IMR-90 (cell line): ENCODE data around the gene SPRYD7. TPM values are rescaled to one million over a fixed set of nuclear protein-coding genes. Genes with fewer than 3 reads are reported as not detected.

ENCODE experiments used
- ATAC-seq: fragments of 200-7000 bp; cut with Tn5 transposase; 2 replicates; pipeline ENCODE4 v1.9.1; 2020; ENCODE audit warnings: low read depth, mild to moderate bottlenecking, moderate library complexity
- BruUV-seq: library from RNA; stranded (reverse); fragments of 400-500 nt; replicated peaks from 2 replicates; lab custom pipeline; 2021; lab: Mats Ljungman, UMichigan
- CTCF ChIA-PET: fragments of 300-600 bp; formaldehyde crosslinking; extraction: SDS; loops from one replicate; lab custom pipeline; 2021; ENCODE audit warnings: antibody characterized with exemption; lab: Yijun Ruan, JAX
- POLR2A ChIA-PET: fragments of 300-600 bp; sonication (Branson Sonifier 250); formaldehyde crosslinking; loops from one replicate; lab custom pipeline; 2022; ENCODE audit warnings: antibody characterized with exemption; ENCODE audit not compliant: unreplicated experiment; lab: Charles Lee
- DNase-seq: peaks from one replicate; pipeline ENCODE4 v3.0.0; 2013
- H2AFZ ChIP-seq: replicated peaks from 2 replicates; pipeline ENCODE3; 2013; ENCODE audit warnings: low read length, mild to moderate bottlenecking; ENCODE audit not compliant: poor library complexity
- H2AK5ac ChIP-seq: 2 replicates; pipeline ENCODE4 v1.6.1; 2013; ENCODE audit warnings: low read depth, low read length, inconsistent platforms
- H2AK9ac ChIP-seq: replicated peaks from 2 replicates; pipeline ENCODE3; 2013; ENCODE audit warnings: mild to moderate bottlenecking, low read depth, low read length, moderate library complexity; ENCODE audit not compliant: poor library complexity
- H2BK120ac ChIP-seq: 2 replicates; pipeline ENCODE4 v1.6.1; 2013; ENCODE audit warnings: low read depth, low read length, inconsistent platforms
- H2BK15ac ChIP-seq: 3 replicates; pipeline ENCODE4 v1.6.1; 2013; ENCODE audit warnings: low read depth, low read length, inconsistent platforms
- H2BK20ac ChIP-seq: 2 replicates; pipeline ENCODE4 v1.6.1; 2013; ENCODE audit warnings: low read depth, mild to moderate bottlenecking, inconsistent platforms, low read length, moderate library complexity
- H2BK5ac ChIP-seq: 2 replicates; pipeline ENCODE4 v1.6.1; 2013; ENCODE audit warnings: mild to moderate bottlenecking, low read depth, low read length, inconsistent platforms; ENCODE audit not compliant: poor library complexity, severe bottlenecking
- H3K14ac ChIP-seq: replicated peaks from 2 replicates; pipeline ENCODE4 v1.6.1; 2013; ENCODE audit warnings: low read depth, low read length, inconsistent platforms
- H3K18ac ChIP-seq: 2 replicates; pipeline ENCODE4 v1.6.1; 2013; ENCODE audit warnings: low read depth, low read length, control low read depth
- H3K23ac ChIP-seq: 2 replicates; pipeline ENCODE4 v1.6.1; 2013; ENCODE audit warnings: low read depth, low read length, inconsistent platforms
- H3K27ac ChIP-seq: 2 replicates; pipeline ENCODE4 v1.5.1; 2013; ENCODE audit warnings: mild to moderate bottlenecking, control low read depth, low read length; ENCODE audit not compliant: insufficient read depth
- H3K27me3 ChIP-seq: 2 replicates; pipeline ENCODE4 v1.6.1; 2013; ENCODE audit warnings: low read length; ENCODE audit not compliant: control insufficient read depth, insufficient read depth
- H3K36me3 ChIP-seq: 2 replicates; pipeline ENCODE4 v1.6.1; 2013; ENCODE audit warnings: low read length, mixed read lengths; ENCODE audit not compliant: control insufficient read depth, insufficient read depth
- H3K4ac ChIP-seq: 2 replicates; pipeline ENCODE4 v1.6.1; 2013; ENCODE audit warnings: low read depth, low read length, inconsistent platforms
- H3K4me1 ChIP-seq: 2 replicates; pipeline ENCODE4 v1.6.1; 2013; ENCODE audit warnings: low read length, mixed read lengths; ENCODE audit not compliant: control insufficient read depth, insufficient read depth
- H3K4me2 ChIP-seq: 2 replicates; pipeline ENCODE4 v1.6.1; 2013; ENCODE audit warnings: low read depth, mild to moderate bottlenecking, control low read depth, low read length, moderate library complexity
- H3K4me3 ChIP-seq: 2 replicates; pipeline ENCODE4 v1.5.1; 2013; ENCODE audit warnings: low read depth, mild to moderate bottlenecking, control low read depth, low read length, moderate library complexity; ENCODE audit not compliant: insufficient read depth
- H3K56ac ChIP-seq: 2 replicates; pipeline ENCODE4 v1.6.1; 2013; ENCODE audit warnings: low read length, inconsistent platforms; ENCODE audit not compliant: insufficient read depth; ENCODE audit errors: extremely low read depth
- H3K79me1 ChIP-seq, 2 experiments: 2 replicates each; pipeline ENCODE4 v1.6.1; 2013; ENCODE audit warnings: low read length in 2 of 2, inconsistent platforms in 1 of 2, low read depth in 1 of 2
- H3K9ac ChIP-seq: 2 replicates; pipeline ENCODE4 v1.6.1; 2013; ENCODE audit warnings: low read depth, low read length, control low read depth
- H3K9me1 ChIP-seq: 2 replicates; pipeline ENCODE4 v1.6.1; 2013; ENCODE audit warnings: low read length, inconsistent platforms; ENCODE audit not compliant: insufficient read depth
- H3K9me3 ChIP-seq: 2 replicates; pipeline ENCODE4 v1.6.1; 2013; ENCODE audit warnings: low read length; ENCODE audit not compliant: control insufficient read depth, insufficient read depth
- H4K20me1 ChIP-seq: 2 replicates; pipeline ENCODE4 v1.6.1; 2013; ENCODE audit warnings: low read length, inconsistent platforms; ENCODE audit not compliant: insufficient read depth
- H4K5ac ChIP-seq: 2 replicates; pipeline ENCODE4 v1.6.1; 2013; ENCODE audit warnings: mild to moderate bottlenecking, low read depth, low read length, control low read depth
- H4K8ac ChIP-seq, 2 experiments: 2 replicates each; pipeline ENCODE4 v1.6.1; 2013; ENCODE audit warnings: low read depth in 2 of 2, low read length in 2 of 2, control low read depth in 1 of 2, inconsistent platforms in 1 of 2
- H4K91ac ChIP-seq: 2 replicates; pipeline ENCODE4 v1.6.1; 2013; ENCODE audit warnings: low read depth, low read length, inconsistent platforms; ENCODE audit not compliant: insufficient read depth
- BHLHE40 ChIP-seq: fragments of 150-350 bp; IDR thresholded peaks from 2 replicates; pipeline ENCODE4 v1.6.1; 2016; ENCODE audit warnings: mild to moderate bottlenecking, low read depth, low read length
- CEBPB ChIP-seq: IDR thresholded peaks from 2 replicates; pipeline ENCODE4 v1.6.1; 2012; ENCODE audit warnings: low read depth, low read length, improper control_type of control experiment
- CHD1 ChIP-seq: IDR thresholded peaks from 2 replicates; pipeline ENCODE4 v1.6.1; 2012; ENCODE audit warnings: low read depth, low read length, improper control_type of control experiment
- FOS ChIP-seq: fragments of 150-350 bp; IDR thresholded peaks from 2 replicates; pipeline ENCODE4 v1.6.1; 2016; ENCODE audit warnings: low read depth, low read length
- MAFK ChIP-seq: IDR thresholded peaks from 2 replicates; pipeline ENCODE4 v1.6.1; 2012; ENCODE audit warnings: low read depth, low read length, improper control_type of control experiment
- MAZ ChIP-seq: IDR thresholded peaks from 2 replicates; pipeline ENCODE4 v1.6.1; 2012; ENCODE audit warnings: low read depth, mild to moderate bottlenecking, low read length, improper control_type of control experiment, moderate library complexity, borderline replicate concordance
- MXI1 ChIP-seq: IDR thresholded peaks from 2 replicates; pipeline ENCODE4 v1.6.1; 2012; ENCODE audit warnings: low read depth, mild to moderate bottlenecking, low read length, moderate library complexity, borderline replicate concordance
- NFE2L2 ChIP-seq: fragments of 150-350 bp; IDR thresholded peaks from 2 replicates; pipeline ENCODE4 v1.6.1; 2016; ENCODE audit warnings: low read depth, mild to moderate bottlenecking, low read length
- POLR2A ChIP-seq: IDR thresholded peaks from 2 replicates; pipeline ENCODE4 v1.6.1; 2012; ENCODE audit warnings: mild to moderate bottlenecking, low read depth, low read length
- RAD21 ChIP-seq: IDR thresholded peaks from 2 replicates; pipeline ENCODE4 v1.6.1; 2012; ENCODE audit warnings: low read length, improper control_type of control experiment
- RCOR1 ChIP-seq: IDR thresholded peaks from 2 replicates; pipeline ENCODE4 v1.6.1; 2012; ENCODE audit warnings: mild to moderate bottlenecking, low read length, improper control_type of control experiment; ENCODE audit not compliant: insufficient replicate concordance
- RFX5 ChIP-seq: IDR thresholded peaks from 2 replicates; pipeline ENCODE4 v1.8.0; 2012; ENCODE audit warnings: low read depth, mild to moderate bottlenecking, low read length, moderate library complexity
- SMC3 ChIP-seq: fragments of 150-350 bp; IDR thresholded peaks from 2 replicates; pipeline ENCODE4 v1.6.1; 2016; ENCODE audit warnings: low read depth, mild to moderate bottlenecking, antibody characterized with exemption, low read length, moderate library complexity
- dilution Hi-C: fragments of 300-500 bp; cut with HindIII; formaldehyde crosslinking; loops from one replicate; pipeline ENCODE4 v1.14.3; 2018; ENCODE audit warnings: low sequenced_read_pairs; ENCODE audit not compliant: unreplicated experiment
- in situ Hi-C: fragments of 300-500 bp; cut with MboI; formaldehyde crosslinking; loops from 3 replicates; pipeline ENCODE4 v1.14.3; 2019; ENCODE audit warnings: low sequenced_read_pairs, inconsistent platforms, mixed read lengths
- intact Hi-C: fragments of 100-400 bp; cut with micrococcal nuclease; formaldehyde crosslinking; loops from 2 replicates; pipeline ENCODE4 v1.10.0; 2022
- polyA plus RNA-seq, 3 experiments: library from polyadenylated mRNA; depleted of rRNA; stranded (reverse); fragments of >200 nt; gene quantifications; 2 replicates each; pipeline ENCODE4 v1.2.3, GENCODE V29; 2012; ENCODE audit warnings: low replicate concordance in 1 of 3
- total RNA-seq: library from RNA; depleted of rRNA; stranded (reverse); fragments of >200 nt; gene quantifications from 2 replicates; pipeline ENCODE4 v1.2.3, GENCODE V29; 2012
- TF ChIP-seq, protein P1 (sequence below): fragments of 150-350 bp; IDR thresholded peaks from 2 replicates; pipeline ENCODE4 v1.6.1; 2016; ENCODE audit warnings: low read depth, mild to moderate bottlenecking, low read length, moderate library complexity, borderline replicate concordance
- TF ChIP-seq, protein P2 (sequence below): conservative IDR thresholded peaks from 2 replicates; pipeline ENCODE4 v1.5.1; 2012; ENCODE audit warnings: mild to moderate bottlenecking, low read depth, low read length, improper control_type of control experiment
- TF ChIP-seq, protein P3 (sequence below): fragments of 150-350 bp; IDR thresholded peaks from 2 replicates; pipeline ENCODE4 v1.6.1; 2017; ENCODE audit warnings: mild to moderate bottlenecking, antibody characterized with exemption, low read length, low read depth

SPRYD7 gene
- total and polyA plus RNA-seq, 2 of the 4 experiments (the other 2 are of a cell fraction) = 5.6 to 20.2 TPM

DNA sequence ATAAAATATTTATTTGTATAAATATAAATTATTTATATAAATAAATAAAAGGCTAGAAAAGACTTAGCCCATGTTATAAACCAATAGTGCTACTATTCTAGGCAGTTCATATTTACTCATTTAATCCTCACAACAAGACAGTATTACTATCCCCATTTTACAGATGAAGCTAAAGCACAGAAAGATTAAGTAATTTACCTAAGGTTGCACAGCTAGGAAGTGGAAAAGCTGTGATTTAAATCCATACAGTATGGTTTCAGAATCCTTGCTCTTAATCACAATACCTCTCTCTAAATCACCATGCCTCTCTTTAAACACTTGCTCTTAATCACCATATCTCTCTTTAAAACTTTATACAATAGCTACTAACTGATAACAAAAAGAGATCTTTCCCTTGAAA lies 13.8 kb downstream of the SPRYD7 start:
- Histone ChIP-seq H3K9me1 (no peaks in the 10 kb centered on the region), H4K8ac (no peak overlapping the region), H3K4ac (no peak overlapping the region), H2AFZ (no peak overlapping the region), H3K9ac (no peak overlapping the region), H4K91ac (no peak overlapping the region), H3K56ac (no peak overlapping the region), H3K18ac (no peak overlapping the region), H3K23ac (no peak overlapping the region), H4K20me1 (no peaks in the 10 kb centered on the region), H2BK120ac (no peak overlapping the region), H3K4me1 (no peaks in the 10 kb centered on the region), H3K27ac (no peak overlapping the region), H3K4me3 (no peak overlapping the region), H3K9me3 (no peaks in the 10 kb centered on the region), H3K79me1 (peaks cover 0 to 7% of the 10 kb centered on the region in 2 experiments; a peak in 2 of 4 replicates), H3K36me3 (peaks cover 35% of the 10 kb centered on the region), H2BK20ac (no peak overlapping the region), H3K14ac (no peak overlapping the region), H3K27me3 (no peaks in the 10 kb centered on the region), H2AK9ac (no peak overlapping the region), H3K4me2 (no peak overlapping the region), H2BK15ac (no peak overlapping the region), H2AK5ac (no peak overlapping the region), H2BK5ac (no peak overlapping the region), H4K5ac (no peak overlapping the region)
- ATAC-seq (no peak), DNase-seq (no peak)
- no TSS peak for BruUV-seq
- in situ Hi-C loops (no loop called here), dilution Hi-C loops (no loop called here), intact Hi-C loops (no loop called here)
- POLR2A ChIA-PET = no interaction called here
- CTCF ChIA-PET = interaction anchor here (0.6 to 1.1 kb wide), 3 partner anchors 14 to 235 kb away, joined by 3 to 9 read pairs (median 3); partner anchors contain the start of gene SPRYD7
- no peak for TF ChIP-seq NFE2L2
- TF ChIP-seq RFX5 = no peak
- no peak for TF ChIP-seq RAD21
- TF ChIP-seq FOS = no peak
- TF ChIP-seq RCOR1 = no peak
- TF ChIP-seq, protein P1, sequence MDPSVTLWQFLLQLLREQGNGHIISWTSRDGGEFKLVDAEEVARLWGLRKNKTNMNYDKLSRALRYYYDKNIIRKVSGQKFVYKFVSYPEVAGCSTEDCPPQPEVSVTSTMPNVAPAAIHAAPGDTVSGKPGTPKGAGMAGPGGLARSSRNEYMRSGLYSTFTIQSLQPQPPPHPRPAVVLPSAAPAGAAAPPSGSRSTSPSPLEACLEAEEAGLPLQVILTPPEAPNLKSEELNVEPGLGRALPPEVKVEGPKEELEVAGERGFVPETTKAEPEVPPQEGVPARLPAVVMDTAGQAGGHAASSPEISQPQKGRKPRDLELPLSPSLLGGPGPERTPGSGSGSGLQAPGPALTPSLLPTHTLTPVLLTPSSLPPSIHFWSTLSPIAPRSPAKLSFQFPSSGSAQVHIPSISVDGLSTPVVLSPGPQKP = no peak
- TF ChIP-seq, protein P2, sequence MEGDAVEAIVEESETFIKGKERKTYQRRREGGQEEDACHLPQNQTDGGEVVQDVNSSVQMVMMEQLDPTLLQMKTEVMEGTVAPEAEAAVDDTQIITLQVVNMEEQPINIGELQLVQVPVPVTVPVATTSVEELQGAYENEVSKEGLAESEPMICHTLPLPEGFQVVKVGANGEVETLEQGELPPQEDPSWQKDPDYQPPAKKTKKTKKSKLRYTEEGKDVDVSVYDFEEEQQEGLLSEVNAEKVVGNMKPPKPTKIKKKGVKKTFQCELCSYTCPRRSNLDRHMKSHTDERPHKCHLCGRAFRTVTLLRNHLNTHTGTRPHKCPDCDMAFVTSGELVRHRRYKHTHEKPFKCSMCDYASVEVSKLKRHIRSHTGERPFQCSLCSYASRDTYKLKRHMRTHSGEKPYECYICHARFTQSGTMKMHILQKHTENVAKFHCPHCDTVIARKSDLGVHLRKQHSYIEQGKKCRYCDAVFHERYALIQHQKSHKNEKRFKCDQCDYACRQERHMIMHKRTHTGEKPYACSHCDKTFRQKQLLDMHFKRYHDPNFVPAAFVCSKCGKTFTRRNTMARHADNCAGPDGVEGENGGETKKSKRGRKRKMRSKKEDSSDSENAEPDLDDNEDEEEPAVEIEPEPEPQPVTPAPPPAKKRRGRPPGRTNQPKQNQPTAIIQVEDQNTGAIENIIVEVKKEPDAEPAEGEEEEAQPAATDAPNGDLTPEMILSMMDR = no peak
- TF ChIP-seq MAZ = no peak
- TF ChIP-seq CHD1 = no peak
- TF ChIP-seq MAFK = no peak
- no peak for TF ChIP-seq CEBPB
- no peak for TF ChIP-seq MXI1
- TF ChIP-seq, protein P3, sequence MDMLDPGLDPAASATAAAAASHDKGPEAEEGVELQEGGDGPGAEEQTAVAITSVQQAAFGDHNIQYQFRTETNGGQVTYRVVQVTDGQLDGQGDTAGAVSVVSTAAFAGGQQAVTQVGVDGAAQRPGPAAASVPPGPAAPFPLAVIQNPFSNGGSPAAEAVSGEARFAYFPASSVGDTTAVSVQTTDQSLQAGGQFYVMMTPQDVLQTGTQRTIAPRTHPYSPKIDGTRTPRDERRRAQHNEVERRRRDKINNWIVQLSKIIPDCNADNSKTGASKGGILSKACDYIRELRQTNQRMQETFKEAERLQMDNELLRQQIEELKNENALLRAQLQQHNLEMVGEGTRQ = no peak
- no peak for TF ChIP-seq POLR2A
- TF ChIP-seq SMC3 = no peak
- TF ChIP-seq BHLHE40 = no peak
